Measurements from ENCODE around the gene KCTD2.
"Not testable (repeated sequence)": the region's sequence is repeated elsewhere in the genome, so short reads cannot be mapped to it uniquely, and the experiment has no call there.

Gene KCTD2

GRCh38 chr17:75046407-75047289, at the start of gene KCTD2, which contains the start of gene ATP5PD:
KCTD2 (plus strand) TSS chr17:75047225; CDS start chr17:75047251, 26 bp downstream.
ATP5PD (minus strand) TSS chr17:75046969; CDS start chr17:75042650, 4,319 bp downstream.
- DNase-seq, result peak; percentile 92 to 94

- DNase-seq, result no peak
Observed at GRCh38 chr17:74998783-74999182, 48.2 kb upstream of the KCTD2 start.

GRCh38 chr17:74999523-74999922, 47.5 kb upstream of the KCTD2 start:
- no peak for DNase-seq

GRCh38 chr17:75001915-75002843, 44.8 kb upstream of the KCTD2 start:
- DNase-seq, result no peak

GRCh38 chr17:75003070-75003956, 43.7 kb upstream of the KCTD2 start:
- DNase-seq, result no peak

- DNase-seq, result no peak
Observed at GRCh38 chr17:75003957-75004355, 43.1 kb upstream of the KCTD2 start.

- DNase-seq, result no peak
Observed at GRCh38 chr17:75004371-75004770, 42.7 kb upstream of the KCTD2 start.

GRCh38 chr17:75005291-75005690, 41.7 kb upstream of the KCTD2 start:
- no peak for DNase-seq

GRCh38 chr17:75006084-75006483, 40.9 kb upstream of the KCTD2 start:
- DNase-seq, result not testable (repeated sequence)

GRCh38 chr17:75006653-75007052, 40.4 kb upstream of the KCTD2 start:
- DNase-seq, result no peak

GRCh38 chr17:75008373-75008772, 38.7 kb upstream of the KCTD2 start:
- DNase-seq, result no peak

- no peak for DNase-seq
Observed at GRCh38 chr17:75009139-75009724, 37.8 kb upstream of the KCTD2 start.

- DNase-seq, result peak in 1 of 2 donors; percentile 9
Observed at GRCh38 chr17:75010683-75011400, 36.2 kb upstream of the KCTD2 start.

GRCh38 chr17:75011401-75012095, 35.5 kb upstream of the KCTD2 start:
- DNase-seq, result no peak

- DNase-seq, result no peak
Observed at GRCh38 chr17:75012096-75012345, 35.0 kb upstream of the KCTD2 start.

- DNase-seq, result peak; percentile 74 to 75
Observed at GRCh38 chr17:75012346-75013091, 34.5 kb upstream of the KCTD2 start, which contains the start of gene MRPL58. MRPL58 (plus strand) TSS chr17:75012670; CDS start chr17:75012687, 17 bp downstream.

GRCh38 chr17:75013092-75013559, 33.9 kb upstream of the KCTD2 start:
- DNase-seq, result no peak

- DNase-seq, result no peak
Observed at GRCh38 chr17:75019146-75019545, 27.9 kb upstream of the KCTD2 start.

GRCh38 chr17:75019710-75020109, 27.3 kb upstream of the KCTD2 start:
- no peak for DNase-seq

Measured in activated CD4-positive, alpha-beta T cell treated with anti-CD3 and anti-CD28 coated beads for 4 hours (primary cell).